Spleen (tissue), 11 donors: ENCODE results near the gene POU2AF1. TPM values are rescaled to one million over a fixed set of nuclear protein-coding genes. Genes with fewer than 3 reads are reported as not detected.

Experiments used
- DNase-seq: peaks from one replicate; pipeline ENCODE4 v3.0.0-alpha.2; 2020
- H3K27ac ChIP-seq, 8 donors: fragments of 200-600 bp; sonication (generic) in 7 of 8; 1 replicate in 4 of 8; 2 replicates in 4 of 8; pipeline versions ENCODE4 v1.5.0 to v1.8.0; 2016 to 2021; ENCODE audit warnings: inconsistent platforms in 4 of 8, mild to moderate bottlenecking in 4 of 8, moderate library complexity in 1 of 8
- H3K27me3 ChIP-seq, 7 donors: fragments of 200-600 bp; sonication (generic) in 6 of 7; replicated peaks in 1 of 7; 1 replicate in 4 of 7; 2 replicates in 3 of 7; pipeline versions ENCODE4 v1.5.0 to v1.8.0; 2016 to 2021; ENCODE audit warnings: inconsistent platforms in 3 of 7, mild to moderate bottlenecking in 1 of 7
- H3K36me3 ChIP-seq, 6 donors: fragments of 200-600 bp; sonication (generic) in 5 of 6; 1 replicate in 4 of 6; 2 replicates in 2 of 6; pipeline versions ENCODE4 v1.5.0 to v1.8.0; 2016 to 2021; ENCODE audit warnings: inconsistent platforms in 2 of 6
- H3K4me1 ChIP-seq, 6 donors: fragments of 200-600 bp; sonication (generic) in 5 of 6; 1 replicate in 3 of 6; 2 replicates in 3 of 6; pipeline versions ENCODE4 v1.5.0 to v1.8.0; 2016 to 2021; ENCODE audit warnings: inconsistent platforms in 3 of 6
- H3K4me3 ChIP-seq, 8 donors: fragments of 200-600 bp; sonication (generic) in 7 of 8; 1 replicate in 4 of 8; 2 replicates in 4 of 8; pipeline versions ENCODE4 v1.5.0 to v1.8.0; 2016 to 2021; ENCODE audit warnings: inconsistent platforms in 4 of 8, mild to moderate bottlenecking in 4 of 8, moderate library complexity in 2 of 8
- H3K9me3 ChIP-seq, 8 donors: fragments of 200-600 bp; sonication (generic) in 7 of 8; 1 replicate in 4 of 8; 2 replicates in 4 of 8; pipeline versions ENCODE4 v1.5.0 to v1.8.0; 2016 to 2021; ENCODE audit warnings: inconsistent platforms in 4 of 8
- POLR2A ChIP-seq, 3 donors: fragments of 450-650 bp; IDR thresholded peaks; one replicate each; pipeline ENCODE4 v1.5.1; 2017; ENCODE audit warnings: antibody characterized with exemption in 3 of 3, mild to moderate bottlenecking in 1 of 3
- POLR2AphosphoS5 ChIP-seq, 3 donors: sonication (generic); formaldehyde crosslinking; IDR thresholded peaks; one replicate each; pipeline ENCODE4 v1.5.1; 2017; ENCODE audit warnings: antibody characterized with exemption in 3 of 3
- WGBS, 5 donors: extraction: QIAGEN DNeasy Blood & Tissue Kit in 3 of 5; methylation state at CpG; one replicate each; pipeline versions ENCODE4 v1.1.5 to v1.1.7; 2013 to 2018; 5-methylcytosine and 5-hydroxymethylcytosine counted together
- intact Hi-C: fragments of 100-400 bp; cut with DNase I; formaldehyde crosslinking; loops from one replicate; pipeline ENCODE4 v1.15.0; 2023; ENCODE audit warnings: low total_unique reads
- polyA plus RNA-seq, 3 donors: library from polyadenylated mRNA; stranded (reverse); fragments of 200-250 nt; gene quantifications; one replicate each; pipeline ENCODE4 v1.2.1, GENCODE V29; 2013
- total RNA-seq, 7 donors: library from RNA; depleted of rRNA in 3 of 7; stranded (reverse); fragments of >200 nt in 3 of 7; fragmentation: NEBNext Ultra II Directional in 4 of 7; extraction: Animal tissue kit (Norgen Biotek cat#: 25700) in 4 of 7; gene quantifications; one replicate each; pipeline versions ENCODE4 v1.1.0 to v1.2.1, GENCODE V29; 2016 to 2021
- TF ChIP-seq, protein P1 (sequence below), 11 experiments: fragments of 200-600 bp in 7 of 11; fragments of 450-650 bp in 4 of 11; sonication (generic) in 4 of 11; IDR thresholded peaks in 8 of 11; conservative IDR thresholded peaks in 3 of 11; 1 replicate in 7 of 11; 2 replicates in 4 of 11; pipeline versions ENCODE4 v1.4.0 to v1.8.0; 2016 to 2021; ENCODE audit warnings: antibody characterized with exemption in 11 of 11, inconsistent platforms in 4 of 11, mild to moderate bottlenecking in 1 of 11
- donor health status: healthy with polysubstance abuse.
- donor health status: DM: no; HTN: no; CAD: no; lungs with moderate emphysema.
- donor health status: DM: no; HTN: no; CAD: no.
- donor health status: Bipolar disorder and iron deficiency.
- donor health status: healthy.
- donor health status: DM: no; HTN: no; CAD: no.
- donor health status: DM: yes; HTN: yes; CAD: no.

POU2AF1 gene
- total and polyA plus RNA-seq, 10 donors, result 60.1 to 280 (median 104) TPM

DNA sequence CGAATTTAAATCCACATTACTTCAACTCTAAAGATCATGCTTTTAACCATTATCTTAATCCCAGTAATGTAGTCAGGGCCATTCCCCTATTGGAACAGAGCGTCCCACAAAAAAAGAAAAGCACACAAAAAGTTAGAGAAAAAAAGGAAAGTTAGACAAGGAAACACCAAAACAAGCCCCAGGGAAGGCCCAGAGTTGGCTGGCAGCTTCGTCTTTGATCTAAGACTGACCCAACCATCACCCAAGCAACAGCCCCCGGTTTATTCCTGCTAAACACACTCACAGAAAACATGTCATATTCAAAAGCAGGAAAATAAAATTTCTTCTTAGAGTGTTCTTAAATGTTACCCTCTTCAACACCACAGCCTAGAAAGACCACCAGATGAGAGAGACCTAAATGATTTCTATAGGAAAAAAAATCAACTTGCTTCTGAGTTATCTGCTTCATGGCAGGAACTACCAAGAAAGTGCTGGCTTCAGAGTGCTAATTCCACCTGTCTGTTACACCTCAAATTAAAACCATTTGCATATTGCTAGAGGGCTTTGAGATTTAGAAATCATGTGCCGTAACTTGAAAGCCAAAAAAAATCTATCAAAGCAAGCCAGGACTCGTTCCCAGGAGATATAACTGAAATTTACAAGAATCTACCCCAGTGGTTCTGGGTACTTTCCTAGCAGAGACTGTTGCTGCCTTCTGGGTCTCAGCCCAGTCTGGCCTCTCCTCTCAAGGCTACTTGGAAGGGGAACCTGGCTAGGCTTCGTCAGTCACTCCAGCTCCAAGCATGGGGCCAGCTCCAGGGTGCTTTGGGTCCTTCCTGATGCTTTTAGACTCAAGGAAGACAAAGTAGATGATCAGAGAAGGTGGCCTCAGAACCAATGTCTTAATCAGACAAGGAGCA is 49.5 kb downstream of the POU2AF1 start:
- intact Hi-C loops, result no loop called here
- Histone ChIP-seq H3K27ac (no peak overlapping the region), H3K4me1 (no peaks in the 10 kb centered on the region)

DNA sequence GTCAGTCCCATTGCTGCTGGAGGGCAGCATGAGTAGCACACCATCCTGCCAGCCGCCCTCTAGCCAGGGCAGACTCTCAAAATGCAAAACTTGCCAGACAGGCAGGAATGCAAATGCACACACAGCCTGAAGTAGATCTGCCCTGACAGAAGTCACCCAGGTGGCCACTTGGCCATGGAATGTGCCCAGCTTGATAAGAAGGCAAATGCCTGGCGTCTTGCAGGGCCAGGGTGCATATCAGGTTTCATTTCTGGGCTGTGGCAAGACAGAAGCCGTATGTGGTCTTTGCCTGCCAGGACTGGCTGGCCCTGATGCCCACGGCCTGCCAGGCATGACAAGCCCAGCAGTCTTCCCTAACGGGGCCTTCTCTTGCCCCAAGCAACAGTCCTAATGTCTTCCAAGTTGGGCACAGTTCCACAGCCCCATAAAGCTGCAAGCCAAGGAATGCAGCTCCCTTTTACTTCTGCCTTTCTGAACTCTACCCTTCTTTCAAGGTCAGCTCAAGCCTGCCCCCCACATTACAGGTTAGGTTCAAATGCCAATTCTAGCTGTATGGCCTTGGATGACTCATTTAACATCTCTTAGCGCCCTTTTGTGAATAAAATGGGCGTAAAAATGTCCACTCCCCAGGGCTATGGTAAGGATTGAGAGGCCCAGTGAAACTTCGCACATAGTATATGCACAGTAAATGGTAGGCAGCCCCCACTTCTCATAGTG is 51.0 kb downstream of the POU2AF1 start:
- intact Hi-C loops, result no loop called here
- H3K27me3 ChIP-seq, result no peaks in the 10 kb centered on the region
- H3K4me3 ChIP-seq, result no peak overlapping the region
- no peak overlapping the region for H3K27ac ChIP-seq
- TF ChIP-seq POLR2A (IDR thresholded peaks at IDR 0.05) (no peak), POLR2AphosphoS5 (IDR thresholded peaks at IDR 0.05) (no peak)
- TF ChIP-seq, protein P1, sequence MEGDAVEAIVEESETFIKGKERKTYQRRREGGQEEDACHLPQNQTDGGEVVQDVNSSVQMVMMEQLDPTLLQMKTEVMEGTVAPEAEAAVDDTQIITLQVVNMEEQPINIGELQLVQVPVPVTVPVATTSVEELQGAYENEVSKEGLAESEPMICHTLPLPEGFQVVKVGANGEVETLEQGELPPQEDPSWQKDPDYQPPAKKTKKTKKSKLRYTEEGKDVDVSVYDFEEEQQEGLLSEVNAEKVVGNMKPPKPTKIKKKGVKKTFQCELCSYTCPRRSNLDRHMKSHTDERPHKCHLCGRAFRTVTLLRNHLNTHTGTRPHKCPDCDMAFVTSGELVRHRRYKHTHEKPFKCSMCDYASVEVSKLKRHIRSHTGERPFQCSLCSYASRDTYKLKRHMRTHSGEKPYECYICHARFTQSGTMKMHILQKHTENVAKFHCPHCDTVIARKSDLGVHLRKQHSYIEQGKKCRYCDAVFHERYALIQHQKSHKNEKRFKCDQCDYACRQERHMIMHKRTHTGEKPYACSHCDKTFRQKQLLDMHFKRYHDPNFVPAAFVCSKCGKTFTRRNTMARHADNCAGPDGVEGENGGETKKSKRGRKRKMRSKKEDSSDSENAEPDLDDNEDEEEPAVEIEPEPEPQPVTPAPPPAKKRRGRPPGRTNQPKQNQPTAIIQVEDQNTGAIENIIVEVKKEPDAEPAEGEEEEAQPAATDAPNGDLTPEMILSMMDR (IDR thresholded peaks at IDR 0.05 in 8 of 11, conservative IDR thresholded peaks at IDR 0.05 in 3 of 11), result no peak
- WGBS, 5 donors, result 75 to 79% (median 77%) methylated on average over 8 of the region's 8 CpGs
- no peaks in the 10 kb centered on the region for H3K36me3 ChIP-seq
- no peaks in the 10 kb centered on the region for H3K4me1 ChIP-seq
- no peaks in the 10 kb centered on the region for H3K9me3 ChIP-seq
- no peak for DNase-seq

More for the DNA sequence above, 49.5 kb downstream of the POU2AF1 start:
- Histone ChIP-seq H3K36me3 (no peaks in the 10 kb centered on the region), H3K27me3 (no peaks in the 10 kb centered on the region), H3K4me3 (no peak overlapping the region), H3K9me3 (no peaks in the 10 kb centered on the region)
- TF ChIP-seq POLR2A (IDR thresholded peaks at IDR 0.05), result no peak
- TF ChIP-seq, protein P1 (IDR thresholded peaks at IDR 0.05 in 8 of 11, conservative IDR thresholded peaks at IDR 0.05 in 3 of 11), result no peak
- TF ChIP-seq POLR2AphosphoS5 (IDR thresholded peaks at IDR 0.05), result no peak
- no peak for DNase-seq
- 86 to 90% (median 87%) methylated on average over 7 of the region's 7 CpGs for WGBS, 5 donors

DNA sequence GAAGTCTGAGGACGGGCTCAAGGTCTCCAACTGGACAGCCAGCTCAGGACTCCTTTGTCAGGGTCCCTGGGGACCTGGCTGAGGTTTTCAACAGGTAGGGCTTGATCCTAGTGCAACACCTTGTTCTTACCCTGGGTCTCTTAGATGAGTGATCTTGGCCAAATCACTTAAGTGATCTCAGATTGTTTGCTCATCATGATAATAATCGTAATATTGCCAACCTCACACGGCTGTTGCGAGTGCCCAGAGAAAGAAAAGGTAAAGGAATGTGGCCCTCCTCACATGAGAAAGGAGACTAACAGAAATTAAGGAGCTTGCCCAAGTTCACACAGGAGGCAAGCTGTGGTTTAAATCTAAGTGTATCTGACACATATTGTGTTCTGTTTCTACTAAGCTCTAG is 52.3 kb downstream of the POU2AF1 start:
- Histone ChIP-seq H3K27ac (no peak overlapping the region), H3K27me3 (no peaks in the 10 kb centered on the region), H3K4me3 (no peak overlapping the region), H3K36me3 (no peaks in the 10 kb centered on the region), H3K4me1 (no peaks in the 10 kb centered on the region), H3K9me3 (no peaks in the 10 kb centered on the region)
- intact Hi-C loops, result no loop called here
- WGBS, 5 donors, result 80 to 98% (median 94%) methylated on average over 4 of the region's 4 CpGs
- no peak for TF ChIP-seq POLR2AphosphoS5 (IDR thresholded peaks at IDR 0.05)
- TF ChIP-seq POLR2A (IDR thresholded peaks at IDR 0.05), result no peak
- TF ChIP-seq, protein P1 (IDR thresholded peaks at IDR 0.05 in 8 of 11, conservative IDR thresholded peaks at IDR 0.05 in 3 of 11), result no peak
- no peak for DNase-seq

DNA sequence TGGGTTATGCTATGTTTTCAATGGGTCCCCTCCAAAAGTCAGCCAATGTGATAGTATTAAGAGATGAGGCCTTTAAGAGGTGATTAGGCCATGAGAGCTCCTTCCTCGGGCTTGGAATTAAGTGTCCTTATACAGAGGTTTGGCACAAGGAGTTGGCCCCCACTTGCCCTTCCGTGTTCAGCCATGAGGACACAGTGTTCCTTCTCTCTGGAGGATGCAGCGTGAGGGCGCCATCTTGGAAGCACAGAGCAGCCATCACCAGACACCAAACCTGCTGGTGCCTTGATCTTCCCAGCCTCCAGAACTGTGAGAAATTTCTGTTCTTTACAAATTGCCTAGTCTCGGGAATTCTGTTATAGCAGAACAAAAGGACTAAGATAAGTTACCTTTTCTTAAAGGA is 53.8 kb downstream of the POU2AF1 start:
- no peaks in the 10 kb centered on the region for H3K36me3 ChIP-seq
- no peaks in the 10 kb centered on the region for H3K9me3 ChIP-seq
- intact Hi-C loops, result no loop called here
- H3K4me1 ChIP-seq, result no peaks in the 10 kb centered on the region
- TF ChIP-seq POLR2A (IDR thresholded peaks at IDR 0.05) (no peak), POLR2AphosphoS5 (IDR thresholded peaks at IDR 0.05) (no peak)
- TF ChIP-seq, protein P1 (IDR thresholded peaks at IDR 0.05 in 8 of 11, conservative IDR thresholded peaks at IDR 0.05 in 3 of 11), result no peak
- no peak for DNase-seq
- no peak overlapping the region for H3K4me3 ChIP-seq
- H3K27ac ChIP-seq, result no peak overlapping the region
- no peaks in the 10 kb centered on the region for H3K27me3 ChIP-seq
- 84 to 97% (median 94%) methylated on average over 5 of the region's 5 CpGs for WGBS, 5 donors
